Esophagus squamous epithelium (tissue), 4 donors: ENCODE data around the gene SURF1.

Source experiments
- CTCF ChIP-seq, 6 experiments: fragments of 450-650 bp in 4 of 6; fragments of 200-600 bp in 2 of 6; sonication (generic) in 2 of 6; IDR thresholded peaks; one replicate each; pipeline ENCODE4 v1.5.1; 2016 to 2019; ENCODE audit warnings: antibody characterized with exemption in 6 of 6, mild to moderate bottlenecking in 4 of 6, moderate library complexity in 4 of 6
- POLR2A ChIP-seq, 4 donors: fragments of 450-650 bp; IDR thresholded peaks; one replicate each; pipeline ENCODE4 v1.6.1; 2017; ENCODE audit warnings: antibody characterized with exemption in 4 of 4, mild to moderate bottlenecking in 4 of 4, moderate library complexity in 3 of 4

- no peak for TF ChIP-seq CTCF (IDR thresholded peaks at IDR 0.05)
- no peak for TF ChIP-seq POLR2A (IDR thresholded peaks at IDR 0.05)
These were observed 11.3 kb downstream of the SURF1 start for GRCh38 chr9:133344979-133345378.
